HL-60 (cell line): Measurements from ENCODE around the gene PIGR.

Experiments used
- GABPA ChIP-seq: IDR thresholded peaks from 2 replicates; pipeline ENCODE4 v1.6.1; 2012; ENCODE audit warnings: low read depth
- POLR2AphosphoS5 ChIP-seq: IDR thresholded peaks from 2 replicates; pipeline ENCODE4 v1.6.1; 2012; ENCODE audit warnings: low read depth
- TF ChIP-seq, protein P1 (sequence below): IDR thresholded peaks from one replicate; pipeline ENCODE4 v1.5.1; 2011; ENCODE audit warnings: low read length, control low read depth, inconsistent platforms; ENCODE audit not compliant: insufficient read depth
- TF ChIP-seq, protein P2 (sequence below): IDR thresholded peaks from 2 replicates; pipeline ENCODE4 v1.6.1; 2012; ENCODE audit warnings: low read depth; ENCODE audit not compliant: insufficient replicate concordance

- TF ChIP-seq, protein P1, sequence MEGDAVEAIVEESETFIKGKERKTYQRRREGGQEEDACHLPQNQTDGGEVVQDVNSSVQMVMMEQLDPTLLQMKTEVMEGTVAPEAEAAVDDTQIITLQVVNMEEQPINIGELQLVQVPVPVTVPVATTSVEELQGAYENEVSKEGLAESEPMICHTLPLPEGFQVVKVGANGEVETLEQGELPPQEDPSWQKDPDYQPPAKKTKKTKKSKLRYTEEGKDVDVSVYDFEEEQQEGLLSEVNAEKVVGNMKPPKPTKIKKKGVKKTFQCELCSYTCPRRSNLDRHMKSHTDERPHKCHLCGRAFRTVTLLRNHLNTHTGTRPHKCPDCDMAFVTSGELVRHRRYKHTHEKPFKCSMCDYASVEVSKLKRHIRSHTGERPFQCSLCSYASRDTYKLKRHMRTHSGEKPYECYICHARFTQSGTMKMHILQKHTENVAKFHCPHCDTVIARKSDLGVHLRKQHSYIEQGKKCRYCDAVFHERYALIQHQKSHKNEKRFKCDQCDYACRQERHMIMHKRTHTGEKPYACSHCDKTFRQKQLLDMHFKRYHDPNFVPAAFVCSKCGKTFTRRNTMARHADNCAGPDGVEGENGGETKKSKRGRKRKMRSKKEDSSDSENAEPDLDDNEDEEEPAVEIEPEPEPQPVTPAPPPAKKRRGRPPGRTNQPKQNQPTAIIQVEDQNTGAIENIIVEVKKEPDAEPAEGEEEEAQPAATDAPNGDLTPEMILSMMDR, result no peak
- TF ChIP-seq POLR2AphosphoS5, result no peak
- TF ChIP-seq, protein P2, sequence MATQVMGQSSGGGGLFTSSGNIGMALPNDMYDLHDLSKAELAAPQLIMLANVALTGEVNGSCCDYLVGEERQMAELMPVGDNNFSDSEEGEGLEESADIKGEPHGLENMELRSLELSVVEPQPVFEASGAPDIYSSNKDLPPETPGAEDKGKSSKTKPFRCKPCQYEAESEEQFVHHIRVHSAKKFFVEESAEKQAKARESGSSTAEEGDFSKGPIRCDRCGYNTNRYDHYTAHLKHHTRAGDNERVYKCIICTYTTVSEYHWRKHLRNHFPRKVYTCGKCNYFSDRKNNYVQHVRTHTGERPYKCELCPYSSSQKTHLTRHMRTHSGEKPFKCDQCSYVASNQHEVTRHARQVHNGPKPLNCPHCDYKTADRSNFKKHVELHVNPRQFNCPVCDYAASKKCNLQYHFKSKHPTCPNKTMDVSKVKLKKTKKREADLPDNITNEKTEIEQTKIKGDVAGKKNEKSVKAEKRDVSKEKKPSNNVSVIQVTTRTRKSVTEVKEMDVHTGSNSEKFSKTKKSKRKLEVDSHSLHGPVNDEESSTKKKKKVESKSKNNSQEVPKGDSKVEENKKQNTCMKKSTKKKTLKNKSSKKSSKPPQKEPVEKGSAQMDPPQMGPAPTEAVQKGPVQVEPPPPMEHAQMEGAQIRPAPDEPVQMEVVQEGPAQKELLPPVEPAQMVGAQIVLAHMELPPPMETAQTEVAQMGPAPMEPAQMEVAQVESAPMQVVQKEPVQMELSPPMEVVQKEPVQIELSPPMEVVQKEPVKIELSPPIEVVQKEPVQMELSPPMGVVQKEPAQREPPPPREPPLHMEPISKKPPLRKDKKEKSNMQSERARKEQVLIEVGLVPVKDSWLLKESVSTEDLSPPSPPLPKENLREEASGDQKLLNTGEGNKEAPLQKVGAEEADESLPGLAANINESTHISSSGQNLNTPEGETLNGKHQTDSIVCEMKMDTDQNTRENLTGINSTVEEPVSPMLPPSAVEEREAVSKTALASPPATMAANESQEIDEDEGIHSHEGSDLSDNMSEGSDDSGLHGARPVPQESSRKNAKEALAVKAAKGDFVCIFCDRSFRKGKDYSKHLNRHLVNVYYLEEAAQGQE, result no peak
- no peak for TF ChIP-seq GABPA
These were observed 42.6 kb downstream of the PIGR start for GRCh38 chr1:206903687-206904086.
